HepG2 (cell line): Measurements from ENCODE around the gene TCN2. TPM values are rescaled to one million over a fixed set of nuclear protein-coding genes. Genes with fewer than 3 reads are reported as not detected.

ENCODE experiments used
- ATAC-seq: fragments of 200-7000 bp; cut with Tn5 transposase; 3 replicates; pipeline ENCODE4 v1.9.1; 2020; ENCODE audit warnings: mild to moderate bottlenecking, moderate library complexity
- BruUV-seq: library from RNA; stranded (reverse); fragments of 400-500 nt; replicated peaks from 2 replicates; lab custom pipeline; 2021; lab: Mats Ljungman, UMichigan
- CTCF ChIA-PET: fragments of 300-600 bp; formaldehyde crosslinking; extraction: SDS; loops from one replicate; lab custom pipeline; 2021; ENCODE audit warnings: low total read pairs, inconsistent platforms, low intra/inter-chr PET ratio; lab: Yijun Ruan, JAX
- POLR2A ChIA-PET: fragments of 350-600 bp; sonication (Branson Sonifier 250); formaldehyde crosslinking; loops from one replicate; lab custom pipeline; 2020; ENCODE audit warnings: antibody characterized with exemption, inconsistent platforms; lab: Yijun Ruan, JAX
- DNase-seq: peaks from one replicate; pipeline ENCODE4 v3.0.0-alpha.2; 2015; ENCODE audit warnings: low spot score
- FAIRE-seq: peaks from 3 replicates; lab custom pipeline; 2011; peaks lifted over from hg19 to GRCh38; lab: Jason Lieb, UNC
- H2AFZ ChIP-seq: one replicate; pipeline ENCODE4 v1.6.1; 2011; ENCODE audit warnings: low read length, inconsistent platforms
- H3K27ac ChIP-seq: fragments of 300-600 bp; 3 replicates; pipeline ENCODE4 v1.8.0; 2011; ENCODE audit warnings: mixed run types, mild to moderate bottlenecking, mixed read lengths, low read length, inconsistent platforms; ENCODE audit not compliant: insufficient read depth; ENCODE audit errors: extremely low read length
- H3K27me3 ChIP-seq, 2 experiments: fragments of 200-600 bp in 1 of 2; 2 replicates in 1 of 2; 3 replicates in 1 of 2; pipeline versions ENCODE4 v1.6.0 to v1.8.0; 2011; ENCODE audit warnings: low read length in 2 of 2, mild to moderate bottlenecking in 2 of 2, moderate library complexity in 2 of 2, inconsistent platforms in 1 of 2; ENCODE audit not compliant: insufficient read depth in 2 of 2, control insufficient read depth in 1 of 2
- H3K36me3 ChIP-seq, 2 experiments: fragments of 200-600 bp in 1 of 2; replicated peaks in 1 of 2; 2 replicates in 1 of 2; 3 replicates in 1 of 2; pipeline versions ENCODE4 v1.5.1 to v1.8.0; 2011; ENCODE audit warnings: low read length in 2 of 2, inconsistent platforms in 1 of 2; ENCODE audit not compliant: insufficient read depth in 2 of 2, control insufficient read depth in 1 of 2
- H3K4me1 ChIP-seq: 2 replicates; pipeline ENCODE4 v1.5.1; 2012; ENCODE audit warnings: low read length, inconsistent platforms; ENCODE audit not compliant: insufficient read depth
- H3K4me2 ChIP-seq: 2 replicates; pipeline ENCODE4 v1.6.0; 2011; ENCODE audit warnings: low read depth, low read length, inconsistent platforms
- H3K4me3 ChIP-seq, 3 experiments: fragments of 200-600 bp in 1 of 3; sonication (generic), shearing (Covaris generic) in 1 of 3; replicated peaks in 1 of 3; 2 replicates each; pipeline ENCODE4 v1.5.1; 2011 to 2016; ENCODE audit warnings: low read length in 3 of 3, inconsistent platforms in 2 of 3, low read depth in 2 of 3, mild to moderate bottlenecking in 2 of 3, control low read depth in 1 of 3, mixed read lengths in 1 of 3; ENCODE audit not compliant: insufficient read depth in 1 of 3
- H3K79me2 ChIP-seq: one replicate; pipeline ENCODE4 v1.6.1; 2011; ENCODE audit warnings: low read length, inconsistent platforms; ENCODE audit not compliant: insufficient read depth
- H3K9ac ChIP-seq: 2 replicates; pipeline ENCODE4 v1.6.0; 2011; ENCODE audit warnings: mild to moderate bottlenecking, low read depth, low read length, inconsistent platforms; ENCODE audit not compliant: insufficient read depth
- H3K9me3 ChIP-seq: 2 replicates; pipeline ENCODE4 v1.5.1; 2012; ENCODE audit warnings: mild to moderate bottlenecking, low read length
- H4K20me1 ChIP-seq: 2 replicates; pipeline ENCODE4 v1.6.0; 2011; ENCODE audit warnings: inconsistent platforms, mild to moderate bottlenecking, low read length, moderate library complexity; ENCODE audit not compliant: insufficient read depth
- ARNTL ChIP-seq: sonication (generic); formaldehyde crosslinking; IDR thresholded peaks from 2 replicates; pipeline ENCODE4 v1.4.0; 2020; ENCODE audit warnings: mild to moderate bottlenecking, missing genetic modification reagents
- GZF1 ChIP-seq: sonication (generic); formaldehyde crosslinking; IDR thresholded peaks from 2 replicates; pipeline ENCODE4 v1.5.1; 2020; ENCODE audit warnings: mild to moderate bottlenecking, missing genetic modification reagents
- HNF4G ChIP-seq, 2 experiments: sonication (generic) in 1 of 2; formaldehyde crosslinking in 1 of 2; IDR thresholded peaks; 2 replicates each; pipeline versions ENCODE4 v1.4.0 to v1.6.1; 2011 to 2020; ENCODE audit warnings: borderline replicate concordance in 2 of 2, low read depth in 2 of 2, mild to moderate bottlenecking in 2 of 2, low read length in 1 of 2, missing genetic modification reagents in 1 of 2, moderate library complexity in 1 of 2
- KLF15 ChIP-seq: sonication (generic); formaldehyde crosslinking; IDR thresholded peaks from 2 replicates; pipeline ENCODE4 v1.8.1; 2023; ENCODE audit warnings: borderline replicate concordance, mild to moderate bottlenecking, inconsistent platforms, missing genetic modification reagents, mixed read lengths
- NFIB ChIP-seq: sonication (generic); formaldehyde crosslinking; IDR thresholded peaks from 2 replicates; pipeline ENCODE4 v1.9.0; 2021; ENCODE audit warnings: missing genetic modification reagents, mild to moderate bottlenecking, borderline replicate concordance
- RARG ChIP-seq: sonication (generic); formaldehyde crosslinking; IDR thresholded peaks from 2 replicates; pipeline ENCODE4 v1.4.0; 2020; ENCODE audit warnings: low read depth, mild to moderate bottlenecking, missing genetic modification reagents
- RFX5 ChIP-seq: IDR thresholded peaks from 2 replicates; pipeline ENCODE4 v1.6.1; 2011; ENCODE audit warnings: low read depth, low read length, improper control_type of control experiment
- SALL1 ChIP-seq: sonication (generic); formaldehyde crosslinking; IDR thresholded peaks from 2 replicates; pipeline ENCODE4 v1.8.0; 2022; ENCODE audit warnings: mild to moderate bottlenecking, missing genetic modification reagents
- SRSF1 ChIP-seq: fragments of 200-400 bp; formaldehyde crosslinking; optimal IDR thresholded peaks from 2 replicates; pipeline ENCODE3; 2017; ENCODE audit warnings: mild to moderate bottlenecking, low read depth, low read length, moderate library complexity
- ZBTB39 ChIP-seq: sonication (generic); formaldehyde crosslinking; IDR thresholded peaks from 2 replicates; pipeline ENCODE4 v1.5.0; 2020; ENCODE audit warnings: missing genetic modification reagents
- ZFP1 ChIP-seq: IDR thresholded peaks from 2 replicates; pipeline ENCODE4 v1.6.1; 2016
- ZNF10 ChIP-seq: sonication (generic); formaldehyde crosslinking; IDR thresholded peaks from 2 replicates; pipeline ENCODE4 v1.4.0; 2020; ENCODE audit warnings: mild to moderate bottlenecking, low read depth, missing genetic modification reagents, borderline replicate concordance
- ZNF329 ChIP-seq: sonication (generic); formaldehyde crosslinking; IDR thresholded peaks from 2 replicates; pipeline ENCODE4 v1.9.0; 2021; ENCODE audit warnings: low read depth, mild to moderate bottlenecking, missing genetic modification reagents
- ZNF335 ChIP-seq: sonication (generic); formaldehyde crosslinking; IDR thresholded peaks from 2 replicates; pipeline ENCODE4 v1.4.0; 2020; ENCODE audit warnings: missing genetic modification reagents
- ZNF737 ChIP-seq: sonication (generic); formaldehyde crosslinking; IDR thresholded peaks from 2 replicates; pipeline ENCODE4 v1.5.0; 2020; ENCODE audit warnings: missing genetic modification reagents, mild to moderate bottlenecking, borderline replicate concordance
- whole genome bisulfite sequencing: methylation state at CpG from one replicate; pipeline ENCODE4 v1.1.6; 2017; ENCODE audit warnings: low lambda C conversion rate; 5-methylcytosine and 5-hydroxymethylcytosine counted together
- in situ Hi-C: cut with HindIII; loops from 2 replicates; pipeline ENCODE4 v1.10.0; 2017; ENCODE audit warnings: low pct_unique_long_range_greater_than_20kb; ENCODE audit not compliant: extremely low pct_ligation_motif_present
- intact Hi-C: fragments of 100-400 bp; cut with micrococcal nuclease; formaldehyde crosslinking; loops from one replicate; pipeline ENCODE4 v1.10.0; 2022; ENCODE audit not compliant: unreplicated experiment
- polyA plus RNA-seq, 8 experiments: library from polyadenylated mRNA; depleted of rRNA in 3 of 8; stranded (reverse) in 7 of 8; unstranded in 1 of 8; fragments of >200 nt; fragmentation: Illumina TruSeq in 4 of 8; extraction: Trizol in 4 of 8; gene quantifications; 2 replicates each; pipeline versions ENCODE4 v1.2.1 to v1.2.3, GENCODE V29; 2011 to 2016; ENCODE audit warnings: low read depth in 4 of 8, missing spikeins in 1 of 8, mixed read lengths in 1 of 8; ENCODE audit not compliant: insufficient read depth in 1 of 8
- total RNA-seq, 5 experiments: library from RNA; depleted of rRNA; stranded (reverse); fragments of >200 nt; fragmentation: Illumina TruSeq; extraction: Trizol; gene quantifications; 2 replicates each; pipeline ENCODE4 v1.2.3, GENCODE V29; 2016; ENCODE audit warnings: low read depth in 1 of 5
- TF ChIP-seq, protein P1 (sequence below): sonication (generic); formaldehyde crosslinking; IDR thresholded peaks from 2 replicates; pipeline ENCODE4 v1.5.1; 2020; ENCODE audit warnings: missing genetic modification reagents, mild to moderate bottlenecking, borderline replicate concordance

Gene TCN2
- total and polyA plus RNA-seq, 2 of the 13 experiments (the other 11 are each of a cell fraction or from before 2014, with no cell fraction given), result 0.29 to 0.31 TPM

GRCh38 chr22:30640361-30640760 lies 33.4 kb downstream of the TCN2 start:
- no peak for FAIRE-seq
- BruUV-seq, result no TSS peak
- ATAC-seq, result no peak

DNA sequence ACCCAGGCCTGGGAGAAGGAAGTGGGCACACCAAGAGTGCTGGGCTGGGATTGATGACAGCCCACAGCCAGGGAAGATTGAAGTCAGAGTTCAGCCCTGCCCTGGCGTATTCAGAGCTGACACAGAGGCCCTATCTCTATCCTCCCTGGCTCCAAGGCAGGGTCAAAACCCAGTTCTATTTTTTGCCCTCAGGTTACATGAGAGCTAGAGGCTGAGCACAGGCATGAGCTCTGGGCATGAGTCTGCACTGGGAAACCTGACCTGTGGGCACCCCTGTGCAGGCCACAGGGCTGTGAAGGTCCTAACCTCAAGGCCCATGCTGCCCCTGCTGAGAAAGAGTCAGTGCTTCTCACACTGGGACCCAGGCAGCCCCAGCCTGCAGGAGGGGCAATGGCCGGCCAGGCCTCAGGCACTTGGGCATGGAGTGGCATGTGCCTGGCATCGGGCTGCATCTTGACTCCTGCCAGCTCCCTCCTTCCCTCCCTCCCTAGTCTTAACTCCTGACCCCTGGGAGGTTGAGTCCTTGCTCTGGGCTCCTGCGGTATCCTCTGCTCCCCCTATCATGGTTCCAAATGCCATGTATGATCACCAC lies 34.0 kb downstream of the TCN2 start:
- no peaks in the 10 kb centered on the region for H3K9me3 ChIP-seq
- H3K79me2 ChIP-seq, result no peaks in the 10 kb centered on the region
- no peak overlapping the region for H3K27ac ChIP-seq
- ATAC-seq (no peak), DNase-seq (no peak), FAIRE-seq (no peak)
- 64% methylated on average over 2 of the region's 4 CpGs for WGBS
- intact Hi-C loops (no loop called here), in situ Hi-C loops (no loop called here)
- POLR2A ChIA-PET, result no interaction called here
- peaks cover 7% of the 10 kb centered on the region for H3K4me1 ChIP-seq
- H3K4me3 ChIP-seq, result no peak overlapping the region
- no peak overlapping the region for H2AFZ ChIP-seq
- BruUV-seq, result no TSS peak
- CTCF ChIA-PET, result no interaction called here
- no peaks in the 10 kb centered on the region for H3K36me3 ChIP-seq
- peaks cover 0 to 6% of the 10 kb centered on the region in 2 experiments; a peak in 4 of 5 replicates for H3K27me3 ChIP-seq
- H4K20me1 ChIP-seq, result no peaks in the 10 kb centered on the region
- no peak overlapping the region for H3K4me2 ChIP-seq
- no peak overlapping the region for H3K9ac ChIP-seq
- no peak for TF ChIP-seq ARNTL (CRISPR knock-in tag)
- TF ChIP-seq HNF4G (IDR thresholded peaks at IDR 0.05; ENCODE audit: borderline replicate concordance, low read depth, low read length), result no peak
- no peak for TF ChIP-seq HNF4G (CRISPR knock-in tag; IDR thresholded peaks at IDR 0.05; ENCODE audit: borderline replicate concordance, low read depth)
- no peak for TF ChIP-seq RARG (CRISPR knock-in tag)
- no peak for TF ChIP-seq ZBTB39 (CRISPR knock-in tag)
- TF ChIP-seq SRSF1, result no peak
- TF ChIP-seq ZNF737 (CRISPR knock-in tag), result no peak
- TF ChIP-seq RFX5, result no peak
- no peak for TF ChIP-seq ZNF335 (CRISPR knock-in tag)

More at GRCh38 chr22:30640361-30640760, 33.4 kb downstream of the TCN2 start:
- no peak overlapping the region for H3K27ac ChIP-seq
- intact Hi-C loops, result no loop called here
- H3K4me2 ChIP-seq, result no peak overlapping the region
- 24% methylated on average over 2 of the region's 4 CpGs for WGBS
- H3K27me3 ChIP-seq, result peaks cover 0 to 6% of the 10 kb centered on the region in 2 experiments; a peak in 4 of 5 replicates
- in situ Hi-C loops, result no loop called here
- CTCF ChIA-PET, result no interaction called here
- H3K9ac ChIP-seq, result no peak overlapping the region
- H3K79me2 ChIP-seq, result no peaks in the 10 kb centered on the region
- H3K4me3 ChIP-seq, result no peak overlapping the region
- H3K36me3 ChIP-seq, result no peaks in the 10 kb centered on the region
- no peak for DNase-seq
- no peaks in the 10 kb centered on the region for H3K9me3 ChIP-seq
- no peak overlapping the region for H2AFZ ChIP-seq
- POLR2A ChIA-PET, result no interaction called here
- no peaks in the 10 kb centered on the region for H4K20me1 ChIP-seq
- peaks cover 10% of the 10 kb centered on the region for H3K4me1 ChIP-seq
- TF ChIP-seq NFIB (CRISPR knock-in tag), result no peak
- no peak for TF ChIP-seq ZFP1 (CRISPR knock-in tag)
- TF ChIP-seq ZNF10 (CRISPR knock-in tag), result no peak
- TF ChIP-seq ZNF329, result no peak
- no peak for TF ChIP-seq KLF15
- no peak for TF ChIP-seq GZF1 (CRISPR knock-in tag)
- TF ChIP-seq, protein P1, sequence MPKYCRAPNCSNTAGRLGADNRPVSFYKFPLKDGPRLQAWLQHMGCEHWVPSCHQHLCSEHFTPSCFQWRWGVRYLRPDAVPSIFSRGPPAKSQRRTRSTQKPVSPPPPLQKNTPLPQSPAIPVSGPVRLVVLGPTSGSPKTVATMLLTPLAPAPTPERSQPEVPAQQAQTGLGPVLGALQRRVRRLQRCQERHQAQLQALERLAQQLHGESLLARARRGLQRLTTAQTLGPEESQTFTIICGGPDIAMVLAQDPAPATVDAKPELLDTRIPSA (CRISPR knock-in tag), result no peak
- TF ChIP-seq SALL1 (CRISPR knock-in tag), result no peak
